Activated gamma-delta T cell (primary cell): ENCODE data around the gene CYLC2.

Experiments
- DNase-seq: peaks from one replicate; lab custom pipeline; 2025; lab: John Stamatoyannopoulos, UW
- total RNA-seq, 2 donors: gene quantifications; one replicate each; lab custom pipeline; 2026; lab: John Stamatoyannopoulos, UW

Gene CYLC2
- total RNA-seq = 0 reads per million in 2 donors

DNA sequence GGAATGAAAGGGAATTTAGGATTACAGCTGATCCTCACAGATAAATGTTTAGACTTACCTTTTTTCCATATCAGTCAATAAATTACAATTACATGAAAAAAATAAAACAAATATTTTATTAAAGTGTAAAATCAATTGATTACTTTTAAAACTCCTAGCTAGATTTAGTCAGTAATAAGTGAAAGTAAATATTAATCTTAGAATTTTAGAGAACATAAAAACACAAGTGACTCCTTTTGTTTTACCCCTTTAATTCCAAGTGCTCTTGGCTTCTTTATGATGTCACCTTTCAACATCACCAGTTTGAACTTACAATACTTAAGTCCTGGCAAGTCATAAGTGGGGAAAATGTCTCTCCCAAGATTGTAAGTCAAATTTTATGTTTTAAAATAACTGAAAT is at the start of gene CYLC2:
TSS of gene CYLC2 (plus strand) at position 301 of the 400 bp plus-strand sequence. CDS start at position 349, 48 bp downstream.
- DNase-seq = no peak

GRCh38 chr9:102950346-102950745 is 44.8 kb upstream of the CYLC2 start:
- DNase-seq = no peak

DNA sequence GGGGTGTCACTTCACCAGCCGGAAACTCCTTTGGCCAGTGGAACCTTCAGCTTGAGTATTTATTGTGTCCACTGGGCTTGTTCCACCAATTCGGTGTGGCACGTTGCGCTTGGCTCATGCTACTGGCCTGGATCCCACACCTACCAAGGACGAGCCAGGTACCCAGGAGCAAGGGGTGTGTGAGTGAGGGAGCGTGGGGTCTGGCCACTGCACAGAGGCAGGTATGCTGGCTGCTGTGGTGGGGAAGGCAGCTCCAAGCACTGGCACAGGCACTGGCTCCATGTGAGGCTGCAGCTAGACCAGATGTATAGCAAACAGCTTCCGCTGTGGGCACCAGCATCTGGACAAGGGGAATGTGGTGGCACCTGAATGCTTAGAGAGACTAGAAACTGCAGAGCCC is 28.1 kb upstream of the CYLC2 start:
- no peak for DNase-seq

DNA sequence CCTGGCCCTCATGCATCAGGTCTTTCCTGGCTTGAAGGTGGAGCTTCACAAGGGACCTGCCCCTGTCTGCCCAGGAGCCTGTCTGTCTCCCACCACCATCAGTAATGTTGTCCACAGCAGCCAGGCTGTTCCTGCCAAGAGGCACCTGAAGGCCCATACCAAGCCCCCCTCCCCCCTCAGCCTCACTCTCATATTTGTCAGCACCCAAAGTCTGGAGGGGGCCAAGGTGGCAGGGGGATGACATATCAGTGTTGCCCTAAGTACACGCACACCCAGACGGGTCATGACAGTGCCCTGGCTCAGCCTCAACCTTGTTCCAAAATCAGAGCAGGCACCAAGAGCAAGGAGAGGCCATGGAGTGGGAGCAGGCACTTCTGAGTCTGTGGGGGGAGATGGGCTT is 27.2 kb upstream of the CYLC2 start:
- DNase-seq = no peak

DNA sequence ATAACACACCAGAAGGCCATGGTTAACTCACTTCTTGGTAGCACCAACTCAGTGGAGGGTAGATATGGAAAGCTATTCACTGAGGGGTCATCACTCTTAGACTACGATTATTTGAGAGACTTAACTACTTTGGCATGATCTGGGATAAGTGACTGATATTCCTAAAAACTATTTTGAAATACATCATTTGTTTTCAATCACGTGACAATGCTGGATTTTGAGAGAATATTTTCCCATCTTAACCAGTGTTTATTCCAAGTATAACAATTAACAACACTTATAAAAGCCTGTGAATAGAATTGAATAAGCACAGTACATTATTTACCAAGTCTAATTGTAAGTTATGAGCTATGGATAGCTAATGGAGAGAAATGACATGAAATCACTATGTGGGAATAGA is 22.4 kb upstream of the CYLC2 start:
- no peak for DNase-seq

GRCh38 chr9:102974530-102974929 is 20.6 kb upstream of the CYLC2 start:
- no peak for DNase-seq

GRCh38 chr9:102975251-102975650 is 19.9 kb upstream of the CYLC2 start:
- no peak for DNase-seq

DNA sequence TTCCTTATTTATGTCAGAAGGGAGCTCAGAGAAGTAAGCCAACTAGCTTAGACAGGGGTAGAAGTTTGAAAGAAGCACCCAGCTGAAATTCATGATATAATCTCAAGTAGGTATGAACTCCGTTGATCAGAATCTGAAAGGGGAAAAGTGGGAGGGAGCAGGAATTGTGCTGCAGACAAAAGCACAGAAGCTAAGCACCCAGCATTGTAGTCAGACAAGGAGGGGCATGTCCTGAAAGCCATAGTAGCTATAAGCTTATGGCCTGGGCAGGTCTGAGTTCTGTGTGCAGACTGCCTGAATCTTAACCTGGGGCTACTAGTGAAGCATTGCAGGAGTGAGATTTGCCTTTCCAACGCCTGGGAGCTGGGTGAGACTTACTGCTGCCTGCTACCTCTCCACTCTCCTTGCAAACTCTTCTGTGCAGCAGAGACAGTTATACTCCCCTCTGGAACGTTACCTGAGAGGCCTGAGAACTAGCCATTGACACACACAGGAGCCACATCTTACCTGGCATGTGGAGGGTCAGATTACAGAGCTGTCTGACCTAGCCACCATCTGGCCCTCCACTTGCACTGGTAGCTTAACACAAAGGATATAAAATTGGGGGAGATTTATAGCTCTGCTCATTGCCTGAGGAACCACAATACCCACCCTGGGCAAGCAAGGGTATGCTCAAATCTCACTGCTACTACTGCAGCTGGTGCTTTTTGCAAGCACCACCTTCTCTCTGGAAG is 9.8 kb upstream of the CYLC2 start:
- DNase-seq = no peak

- DNase-seq = no peak
These were observed 8.7 kb upstream of the CYLC2 start for GRCh38 chr9:102986425-102986824.

- DNase-seq = no peak
These were observed 8.6 kb downstream of the CYLC2 start for GRCh38 chr9:103003689-103004088.

DNA sequence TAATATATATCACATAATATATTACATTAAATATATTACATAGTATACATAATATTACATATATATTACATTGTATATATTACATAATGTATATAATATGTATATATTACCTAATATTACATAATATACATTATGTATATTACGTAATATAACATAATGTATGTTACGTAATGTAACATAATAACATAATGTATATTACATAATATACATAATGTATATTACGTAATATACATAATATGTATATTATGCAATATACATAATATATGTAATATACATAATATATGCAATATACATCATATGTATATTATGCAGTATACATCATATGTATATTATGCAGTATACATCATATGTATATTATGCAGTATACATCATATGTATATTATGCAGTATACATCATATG is 19.1 kb downstream of the CYLC2 start:
- no peak for DNase-seq

- no peak for DNase-seq
These were observed 30.7 kb downstream of the CYLC2 start for GRCh38 chr9:103025796-103026195.

DNA sequence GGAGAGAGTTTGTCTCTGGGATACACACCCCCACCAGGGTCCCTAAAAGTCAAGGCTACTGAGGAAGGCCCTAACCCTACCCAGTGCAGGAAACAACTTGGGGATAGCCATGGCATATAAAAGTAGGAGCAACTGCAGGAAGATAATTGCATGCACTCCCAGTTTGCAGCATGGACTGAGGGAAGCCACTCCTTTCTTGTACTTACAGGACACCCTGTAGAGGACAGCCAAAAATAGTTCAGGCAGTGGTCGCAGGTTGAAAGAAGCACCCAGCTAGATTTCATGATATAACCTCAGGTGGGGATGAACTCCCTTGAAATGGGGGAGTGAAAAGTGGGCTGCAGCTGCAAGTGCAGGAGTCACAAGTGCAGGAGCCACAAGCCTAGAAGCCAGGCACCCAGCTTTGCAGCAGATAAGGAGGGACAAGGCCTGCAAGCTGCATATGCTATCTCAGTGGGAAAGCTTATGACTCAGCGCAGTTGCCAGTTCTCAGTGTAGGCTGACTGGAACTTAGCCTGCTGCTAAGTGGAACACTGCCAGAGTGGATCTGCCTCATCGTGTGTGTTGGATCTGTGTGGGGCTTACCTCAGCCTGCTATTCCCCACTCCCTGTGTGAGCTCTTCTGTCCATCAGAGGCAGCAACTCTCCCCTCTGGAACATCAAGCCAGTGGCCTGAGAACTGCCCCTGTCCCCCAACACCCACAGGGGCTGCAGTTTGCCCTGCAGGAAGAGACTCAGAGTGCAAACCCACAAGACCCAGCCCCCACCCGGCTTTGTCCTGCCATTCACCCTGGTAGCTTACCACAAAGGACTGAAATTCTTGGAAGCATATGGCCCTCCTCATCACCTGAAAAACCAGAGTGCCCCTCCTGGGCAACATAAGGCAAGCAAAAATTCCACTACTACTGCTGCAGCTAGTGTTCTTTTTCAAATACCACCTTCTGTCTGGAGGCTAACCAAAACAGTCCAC is 42.7 kb downstream of the CYLC2 start:
- no peak for DNase-seq

DNA sequence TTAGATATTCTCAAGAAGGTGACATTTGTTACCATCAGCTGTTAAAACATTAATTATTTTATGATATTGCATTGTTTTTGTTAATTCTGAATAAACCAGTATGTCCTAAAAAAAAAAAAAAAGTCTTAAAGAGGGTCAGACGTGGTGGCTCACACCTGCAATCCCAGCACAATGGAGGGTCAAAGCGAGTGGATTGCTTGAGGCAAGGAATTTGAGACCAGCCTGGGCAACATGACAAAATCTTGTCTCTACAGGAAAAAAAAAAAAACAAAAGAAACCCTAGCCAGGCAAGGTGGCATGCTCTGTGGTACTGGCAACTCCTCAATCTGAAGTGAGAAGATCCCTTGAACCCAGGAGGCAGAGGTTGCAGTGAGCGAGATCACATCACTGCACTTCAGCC is 46.8 kb downstream of the CYLC2 start:
- no peak for DNase-seq
